OCI-LY3 (cell line): ENCODE measurements around the gene PRKAR1A.

Experiments used
- EZH2phosphoT487 ChIP-seq: fragments of 200-600 bp; shearing (Covaris generic); IDR thresholded peaks from 2 replicates; pipeline ENCODE4 v1.6.1; 2018; ENCODE audit warnings: antibody characterized with exemption, mixed run types, low read depth
- TF ChIP-seq, protein P1 (sequence below): fragments of 200-600, 300-600 bp; sonication (generic); IDR thresholded peaks from 2 replicates; pipeline ENCODE4 v1.5.1; 2014; ENCODE audit warnings: antibody characterized with exemption, low read length, low read depth

DNA sequence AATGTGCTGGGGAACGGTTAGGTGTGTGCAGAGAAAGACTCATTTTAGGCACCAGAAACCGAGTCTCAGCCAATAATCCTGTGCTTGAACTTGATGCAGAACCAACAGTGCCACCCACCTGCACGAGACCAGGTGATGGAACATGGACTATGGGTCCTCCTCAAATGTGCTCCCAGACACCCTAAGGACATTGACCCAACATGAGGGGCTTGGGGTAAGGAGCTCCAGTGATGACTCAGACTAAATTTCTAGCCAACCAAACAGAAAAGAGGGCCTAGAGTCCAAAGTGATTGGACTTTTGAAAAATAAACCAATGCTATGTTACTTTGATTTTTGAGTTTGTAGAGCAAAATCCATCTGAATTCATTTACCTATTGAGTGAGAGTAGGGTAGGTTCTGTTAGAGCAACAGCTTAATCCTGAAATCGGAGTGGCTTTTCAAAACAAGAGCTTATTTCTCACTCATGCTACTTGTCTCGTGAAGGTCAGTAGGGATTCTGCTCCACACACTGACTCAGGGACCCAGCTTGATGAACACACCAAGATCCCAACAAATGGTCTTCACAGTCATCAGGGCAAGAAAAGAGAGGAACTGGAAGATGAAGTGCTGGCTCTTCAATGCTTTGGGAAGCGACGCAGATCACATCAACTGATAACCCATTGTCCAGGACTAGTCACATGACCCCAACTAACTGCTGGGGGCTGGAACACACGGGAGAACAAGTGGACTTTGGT, 67.1 kb downstream of the PRKAR1A start:
- TF ChIP-seq EZH2phosphoT487: no peak
- TF ChIP-seq, protein P1, sequence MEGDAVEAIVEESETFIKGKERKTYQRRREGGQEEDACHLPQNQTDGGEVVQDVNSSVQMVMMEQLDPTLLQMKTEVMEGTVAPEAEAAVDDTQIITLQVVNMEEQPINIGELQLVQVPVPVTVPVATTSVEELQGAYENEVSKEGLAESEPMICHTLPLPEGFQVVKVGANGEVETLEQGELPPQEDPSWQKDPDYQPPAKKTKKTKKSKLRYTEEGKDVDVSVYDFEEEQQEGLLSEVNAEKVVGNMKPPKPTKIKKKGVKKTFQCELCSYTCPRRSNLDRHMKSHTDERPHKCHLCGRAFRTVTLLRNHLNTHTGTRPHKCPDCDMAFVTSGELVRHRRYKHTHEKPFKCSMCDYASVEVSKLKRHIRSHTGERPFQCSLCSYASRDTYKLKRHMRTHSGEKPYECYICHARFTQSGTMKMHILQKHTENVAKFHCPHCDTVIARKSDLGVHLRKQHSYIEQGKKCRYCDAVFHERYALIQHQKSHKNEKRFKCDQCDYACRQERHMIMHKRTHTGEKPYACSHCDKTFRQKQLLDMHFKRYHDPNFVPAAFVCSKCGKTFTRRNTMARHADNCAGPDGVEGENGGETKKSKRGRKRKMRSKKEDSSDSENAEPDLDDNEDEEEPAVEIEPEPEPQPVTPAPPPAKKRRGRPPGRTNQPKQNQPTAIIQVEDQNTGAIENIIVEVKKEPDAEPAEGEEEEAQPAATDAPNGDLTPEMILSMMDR: no peak
